NK-92 treated with Interleukin-12 subunit alpha and Interleukin-12 subunit beta, amount 100 ng/mL, for 24 hours (cell line): Measurements from ENCODE around the gene OR8D2.

ENCODE experiments used
- DNase-seq: peaks from one replicate; lab custom pipeline; 2025; lab: John Stamatoyannopoulos, UW

Gene OR8D2

GRCh38 chr11:124320097-124320496 lies at the start of gene OR8D2:
Gene OR8D2, minus strand, starts transcription at chr11:124320197. Its CDS starts 0 bp downstream, at chr11:124320197.
- DNase-seq = no peak

DNA sequence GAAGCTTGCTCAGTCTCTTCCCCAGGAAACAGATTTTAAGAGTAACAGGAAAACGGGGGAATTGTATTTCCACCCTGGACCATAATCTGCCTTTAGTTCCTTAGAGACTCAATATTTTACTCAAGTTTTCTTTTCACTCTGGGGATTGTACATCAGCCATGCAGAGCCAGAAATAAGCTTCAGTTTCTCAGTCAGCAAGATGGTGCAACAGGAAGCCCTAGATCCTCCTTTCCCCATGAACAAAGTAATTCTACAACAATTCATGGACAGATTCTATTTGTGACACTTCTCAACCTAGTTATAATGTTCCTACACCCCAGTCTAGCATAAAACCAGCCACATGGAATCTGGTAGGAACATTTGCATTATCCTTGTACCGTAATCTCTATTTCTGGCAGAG lies 39.6 kb upstream of the OR8D2 start:
- no peak for DNase-seq

DNA sequence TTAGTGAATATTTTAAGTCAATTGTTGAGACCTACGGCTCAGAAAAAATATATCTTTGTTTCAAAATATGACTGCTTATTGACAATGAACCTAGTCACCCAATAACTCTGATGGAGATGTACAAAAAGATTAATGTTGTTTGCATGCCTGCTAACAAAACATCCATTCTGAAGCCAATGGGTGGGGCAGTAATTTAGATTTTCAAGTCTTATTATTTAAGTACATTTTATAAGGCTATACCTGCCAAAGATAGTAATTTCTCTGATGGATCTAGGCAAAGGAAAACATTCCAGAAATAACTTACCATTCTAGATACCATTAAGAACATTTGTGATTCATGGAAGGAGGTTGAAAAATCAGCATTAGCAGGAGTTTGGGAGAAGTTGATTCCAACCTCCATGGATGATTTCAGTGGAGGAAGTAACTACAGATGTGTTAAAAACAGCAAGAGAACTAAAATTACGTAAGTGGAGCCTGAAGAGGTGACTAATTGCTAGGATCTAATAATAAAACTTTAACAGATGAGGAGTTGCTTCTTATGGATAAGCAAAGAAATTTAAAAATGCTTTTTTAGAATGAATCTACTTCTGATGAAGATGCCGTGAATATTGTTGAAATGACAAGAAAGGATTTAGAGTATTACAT lies 26.4 kb upstream of the OR8D2 start:
- DNase-seq = no peak

DNA sequence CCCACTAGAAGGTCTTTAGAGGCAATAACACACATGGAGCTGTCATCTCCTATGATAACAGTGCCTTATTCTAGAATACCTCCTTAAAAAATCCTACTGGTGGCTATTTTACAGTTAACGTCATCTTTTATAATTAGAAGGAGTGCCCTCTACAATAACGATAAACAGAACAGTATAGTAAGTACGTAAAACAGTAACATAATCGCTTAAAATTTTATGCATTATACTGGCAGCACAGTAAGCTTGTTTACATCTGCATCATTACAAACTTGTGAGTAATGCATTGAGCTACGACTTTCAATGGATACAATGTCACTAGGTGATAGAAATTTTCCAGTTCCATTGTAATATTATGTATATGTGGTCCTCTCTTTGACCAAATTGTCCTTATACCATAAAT lies 24.3 kb upstream of the OR8D2 start:
- DNase-seq = no peak

- DNase-seq = no peak
Observed at GRCh38 chr11:124340142-124340447, 20.1 kb upstream of the OR8D2 start.

GRCh38 chr11:124339396-124340141 lies 19.6 kb upstream of the OR8D2 start:
- no peak for DNase-seq

GRCh38 chr11:124331873-124332272 lies 11.9 kb upstream of the OR8D2 start:
- no peak for DNase-seq

GRCh38 chr11:124329787-124330478 lies 9.9 kb upstream of the OR8D2 start:
- DNase-seq = no peak

DNA sequence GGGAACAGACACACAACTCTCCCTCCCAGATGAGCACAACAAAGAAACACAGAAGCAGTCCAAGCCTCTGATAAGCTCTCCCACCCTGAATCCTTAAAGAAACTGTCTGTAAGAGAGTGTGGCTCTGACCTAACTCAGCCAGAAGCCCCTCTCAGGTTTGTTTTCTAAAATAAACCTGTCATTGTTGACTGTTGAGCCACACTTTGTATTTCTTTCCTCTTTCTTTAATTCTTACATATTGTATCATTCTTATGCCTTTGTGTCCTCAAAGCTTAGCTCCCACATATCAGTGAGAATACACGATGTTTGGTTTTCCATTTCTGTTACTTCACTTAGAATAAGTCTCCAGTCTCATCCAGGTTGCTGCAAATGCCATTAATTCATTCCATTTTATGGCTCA lies 7.8 kb upstream of the OR8D2 start:
- no peak for DNase-seq

DNA sequence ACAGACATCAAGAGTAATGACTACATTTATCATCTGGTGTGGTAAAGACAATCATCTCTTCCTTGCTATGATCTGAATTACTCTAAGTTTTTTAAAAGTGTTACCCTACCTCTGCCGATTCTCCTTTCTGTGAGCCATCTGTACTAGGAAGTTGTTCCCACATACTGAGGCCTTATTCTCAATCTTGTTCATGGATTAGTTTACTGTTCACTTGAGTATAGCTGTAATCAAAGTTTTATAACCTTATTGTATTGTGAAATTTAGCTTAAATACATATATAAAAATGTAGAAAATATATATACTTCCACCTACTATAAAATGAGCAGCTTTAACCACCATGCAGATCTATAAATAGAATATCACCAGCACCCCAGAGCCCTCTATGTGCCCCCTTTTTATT lies 2.4 kb upstream of the OR8D2 start:
- no peak for DNase-seq

GRCh38 chr11:124315052-124315451 lies 4.9 kb downstream of the OR8D2 start:
- DNase-seq = no peak

GRCh38 chr11:124313849-124314248 lies 6.1 kb downstream of the OR8D2 start, which contains the start of gene OR8D1:
Gene OR8D1, minus strand, starts transcription at chr11:124313949. Its CDS starts 3,183 bp downstream, at chr11:124310766.
- DNase-seq = no peak

GRCh38 chr11:124313131-124313530 lies 6.9 kb downstream of the OR8D2 start:
- no peak for DNase-seq

- no peak for DNase-seq
Observed at GRCh38 chr11:124311670-124312069, 8.3 kb downstream of the OR8D2 start.

DNA sequence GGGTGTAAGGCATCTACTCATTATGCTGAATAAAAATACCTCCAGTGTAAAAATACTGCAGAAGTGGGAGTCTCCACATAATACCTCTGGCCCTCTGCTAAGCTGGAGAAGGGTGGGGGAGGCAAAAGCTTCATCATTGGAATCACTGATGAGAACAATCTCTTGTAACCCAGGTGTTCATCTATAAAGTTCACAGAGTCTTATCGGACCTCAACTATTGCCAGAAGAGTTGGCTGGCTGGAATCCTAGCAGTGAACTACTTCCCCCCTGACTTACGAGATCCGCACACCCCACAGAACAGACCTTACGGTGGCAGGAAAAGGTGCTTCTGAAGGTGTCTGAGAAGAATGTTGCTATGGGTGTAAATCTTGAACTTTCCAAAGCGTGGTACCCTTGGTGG lies 8.7 kb downstream of the OR8D2 start:
- DNase-seq = no peak

GRCh38 chr11:124310721-124311120 lies 9.3 kb downstream of the OR8D2 start:
- no peak for DNase-seq

GRCh38 chr11:124307093-124307492 lies 12.9 kb downstream of the OR8D2 start:
- no peak for DNase-seq

DNA sequence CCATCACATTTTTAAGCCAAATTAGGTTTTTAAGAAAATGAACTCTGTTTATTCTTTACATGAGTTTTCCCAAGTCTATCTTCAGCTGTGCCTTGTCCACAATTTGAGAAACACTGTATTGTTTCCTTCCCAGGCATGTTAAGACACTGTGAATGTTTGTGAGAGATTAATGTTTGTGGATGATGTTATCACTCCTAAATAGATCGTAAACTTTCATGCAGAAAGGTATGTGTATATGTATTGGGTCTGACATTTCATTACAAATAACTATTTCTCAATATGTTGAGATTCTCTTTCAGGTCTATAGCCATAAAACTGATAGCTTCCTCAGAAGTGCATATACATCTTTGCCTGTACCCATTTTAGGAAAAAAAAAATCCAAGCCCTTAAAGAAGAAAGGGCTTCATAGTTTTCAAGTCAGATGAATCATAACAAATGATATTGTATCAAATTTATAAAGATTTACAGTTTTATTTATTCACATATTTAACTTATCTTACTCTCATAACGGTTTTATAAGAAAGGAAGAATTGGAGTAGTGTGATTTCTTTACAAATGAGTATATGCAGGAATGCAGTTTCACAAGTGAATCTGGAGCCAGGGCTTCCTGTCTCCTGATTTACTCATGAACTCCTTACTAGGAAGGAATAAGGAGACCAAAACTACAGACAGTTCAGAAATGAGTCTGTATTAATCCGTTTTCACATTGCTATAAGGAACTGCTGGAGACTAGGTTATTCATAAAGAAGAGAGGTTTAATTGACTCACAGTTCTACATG lies 17.5 kb downstream of the OR8D2 start:
- no peak for DNase-seq

DNA sequence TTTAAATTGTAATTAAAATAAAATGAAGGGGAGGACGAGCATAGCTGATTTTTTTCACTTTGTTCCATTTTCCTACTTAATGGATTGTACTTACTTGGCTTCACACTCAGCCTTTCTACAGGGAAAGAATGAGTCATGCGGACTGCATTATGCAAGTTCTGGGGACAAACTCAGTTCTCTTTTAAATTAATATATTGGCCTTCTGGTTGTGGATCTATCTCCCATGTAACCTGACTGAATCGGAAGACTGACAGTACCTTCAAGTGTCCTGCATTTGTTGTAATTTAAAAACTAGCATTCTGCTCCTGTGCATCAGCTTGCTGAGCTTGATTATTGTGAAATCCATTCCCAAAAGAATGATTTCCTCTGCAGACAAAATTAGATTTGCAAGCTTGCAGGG lies 18.4 kb downstream of the OR8D2 start:
- DNase-seq = no peak

GRCh38 chr11:124297921-124298320 lies 22.1 kb downstream of the OR8D2 start:
- no peak for DNase-seq

- DNase-seq = no peak
Observed at GRCh38 chr11:124296016-124296415, 24.0 kb downstream of the OR8D2 start.

DNA sequence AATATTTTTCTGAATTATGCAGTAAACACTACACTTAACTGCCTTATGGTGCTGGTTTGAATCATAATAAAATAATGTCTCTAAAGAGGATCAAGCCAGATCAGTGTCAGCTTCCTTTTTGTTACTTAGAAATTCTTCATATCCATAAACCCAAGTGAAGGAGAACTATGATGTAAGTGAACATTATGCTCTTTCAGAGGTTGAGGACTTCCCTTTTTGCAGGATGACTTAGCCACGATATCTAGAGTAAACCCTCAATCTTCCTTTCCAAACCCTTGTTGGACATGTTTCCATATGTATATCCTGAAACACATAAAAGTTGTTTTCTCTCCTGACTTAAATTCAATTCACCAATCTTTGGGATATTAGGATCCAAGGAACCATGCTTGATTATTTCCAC lies 25.3 kb downstream of the OR8D2 start:
- no peak for DNase-seq
